ENCODE measurements around the gene SLC25A30. TPM values are rescaled to one million over a fixed set of nuclear protein-coding genes. Genes with fewer than 3 reads are reported as not detected.

SLC25A30 gene
- total and polyA plus RNA-seq, 2 of the 13 experiments (the other 11 are each of a cell fraction or from before 2014, with no cell fraction given) = 19.6 to 22.5 TPM

GRCh38 chr13:45433381-45433790, 15.2 kb upstream of the SLC25A30 start (continued):
- TF ChIP-seq MEIS2 (CRISPR knock-in tag; IDR thresholded peaks at IDR 0.05) (no peak), SIN3B (IDR thresholded peaks at IDR 0.05; ENCODE audit: low read length) (no peak), HNRNPUL1 (IDR thresholded peaks at IDR 0.05; ENCODE audit: low read depth, low read length) (no peak), FOXO1 (CRISPR knock-in tag; IDR thresholded peaks at IDR 0.05) (no peak), CEBPB (IDR thresholded peaks at IDR 0.05; ENCODE audit: borderline replicate concordance, low read depth, low read length) (no peak), SMAD9 (CRISPR knock-in tag; IDR thresholded peaks at IDR 0.05) (no peak), RFX5 (IDR thresholded peaks at IDR 0.05; ENCODE audit: low read depth, low read length) (no peak), ZNF557 (CRISPR knock-in tag; IDR thresholded peaks at IDR 0.05) (no peak), NFYB (CRISPR knock-in tag; IDR thresholded peaks at IDR 0.05) (no peak), ZNF652 (CRISPR knock-in tag; IDR thresholded peaks at IDR 0.05; ENCODE audit: borderline replicate concordance, low read depth) (no peak), HNRNPH1 (optimal IDR thresholded peaks at IDR 0.05; ENCODE audit: low read depth, low read length) (no peak), ZNF260 (CRISPR knock-in tag; IDR thresholded peaks at IDR 0.05; ENCODE audit: borderline replicate concordance, low read depth) (no peak), ZNF501 (CRISPR knock-in tag; IDR thresholded peaks at IDR 0.05) (no peak), NFKBIZ (CRISPR knock-in tag; IDR thresholded peaks at IDR 0.05) (no peak), ZNF878 (CRISPR knock-in tag; IDR thresholded peaks at IDR 0.05) (0 out of 2 replicates have a peak, but pooled peaks have one; percentile 40), GLMP (CRISPR knock-in tag; IDR thresholded peaks at IDR 0.05; ENCODE audit: borderline replicate concordance) (no peak), ZC3H13 (CRISPR knock-in tag; IDR thresholded peaks at IDR 0.05) (no peak), TEAD2 (CRISPR knock-in tag; IDR thresholded peaks at IDR 0.05) (no peak), ZNF678 (CRISPR knock-in tag; IDR thresholded peaks at IDR 0.05) (no peak), YEATS4 (CRISPR knock-in tag; IDR thresholded peaks at IDR 0.05; ENCODE audit: borderline replicate concordance) (no peak), ZBTB25 (CRISPR knock-in tag; IDR thresholded peaks at IDR 0.05) (0 out of 2 replicates have a peak, but pooled peaks have one; percentile 30), NFE2L1 (CRISPR knock-in tag; IDR thresholded peaks at IDR 0.05; ENCODE audit: borderline replicate concordance) (no peak), ZNF546 (CRISPR knock-in tag; conservative IDR thresholded peaks at IDR 0.05) (no peak), ZFP36L1 (CRISPR knock-in tag; IDR thresholded peaks at IDR 0.05) (0 out of 2 replicates have a peak, but pooled peaks have one; percentile 37), ZBTB21 (CRISPR knock-in tag; IDR thresholded peaks at IDR 0.05) (no peak), NFIB (CRISPR knock-in tag; IDR thresholded peaks at IDR 0.05; ENCODE audit: borderline replicate concordance) (no peak), ZNF562 (CRISPR knock-in tag; IDR thresholded peaks at IDR 0.05; ENCODE audit: borderline replicate concordance) (no peak), SRSF1 (optimal IDR thresholded peaks at IDR 0.05; ENCODE audit: low read depth, low read length) (no peak), HOXA3 (CRISPR knock-in tag; IDR thresholded peaks at IDR 0.05) (no peak), MBNL3 (CRISPR knock-in tag; conservative IDR thresholded peaks at IDR 0.05) (no peak), SOX6 (IDR thresholded peaks at IDR 0.05) (no peak), SOX6 (CRISPR knock-in tag; IDR thresholded peaks at IDR 0.05) (peak; percentile 59)
- TF ChIP-seq, protein P1, sequence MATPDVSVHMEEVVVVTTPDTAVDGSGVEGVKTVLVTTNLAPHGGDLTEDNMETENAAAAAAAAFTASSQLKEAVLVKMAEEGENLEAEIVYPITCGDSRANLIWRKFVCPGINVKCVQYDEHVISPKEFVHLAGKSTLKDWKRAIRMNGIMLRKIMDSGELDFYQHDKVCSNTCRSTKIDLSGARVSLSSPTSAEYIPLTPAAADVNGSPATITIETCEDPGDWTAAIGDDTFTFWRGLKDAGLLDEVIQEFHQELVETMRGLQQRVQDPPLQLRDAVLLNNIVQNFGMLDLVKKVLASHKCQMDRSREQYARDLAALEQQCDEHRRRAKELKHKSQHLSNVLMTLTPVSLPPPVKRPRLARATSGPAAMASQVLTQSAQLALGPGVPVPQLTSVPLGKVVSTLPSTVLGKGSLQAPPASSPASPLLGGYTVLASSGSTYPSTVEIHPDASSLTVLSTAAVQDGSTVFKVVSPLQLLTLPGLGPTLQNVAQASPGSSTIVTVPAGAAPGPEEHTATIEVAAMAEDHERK (CRISPR knock-in tag; IDR thresholded peaks at IDR 0.05; ENCODE audit: low read depth) = no peak

Data from HepG2 (cell line).